Measurements from ENCODE around the gene SELE. TPM values are rescaled to one million over a fixed set of nuclear protein-coding genes. Genes with fewer than 3 reads are reported as not detected.
"Not testable (repeated sequence)": the region's sequence is repeated elsewhere in the genome, so short reads cannot be mapped to it uniquely, and the experiment has no call there.

SELE gene
- total RNA-seq, 2 donors from 2014 or later, result 1.1 TPM

DNA sequence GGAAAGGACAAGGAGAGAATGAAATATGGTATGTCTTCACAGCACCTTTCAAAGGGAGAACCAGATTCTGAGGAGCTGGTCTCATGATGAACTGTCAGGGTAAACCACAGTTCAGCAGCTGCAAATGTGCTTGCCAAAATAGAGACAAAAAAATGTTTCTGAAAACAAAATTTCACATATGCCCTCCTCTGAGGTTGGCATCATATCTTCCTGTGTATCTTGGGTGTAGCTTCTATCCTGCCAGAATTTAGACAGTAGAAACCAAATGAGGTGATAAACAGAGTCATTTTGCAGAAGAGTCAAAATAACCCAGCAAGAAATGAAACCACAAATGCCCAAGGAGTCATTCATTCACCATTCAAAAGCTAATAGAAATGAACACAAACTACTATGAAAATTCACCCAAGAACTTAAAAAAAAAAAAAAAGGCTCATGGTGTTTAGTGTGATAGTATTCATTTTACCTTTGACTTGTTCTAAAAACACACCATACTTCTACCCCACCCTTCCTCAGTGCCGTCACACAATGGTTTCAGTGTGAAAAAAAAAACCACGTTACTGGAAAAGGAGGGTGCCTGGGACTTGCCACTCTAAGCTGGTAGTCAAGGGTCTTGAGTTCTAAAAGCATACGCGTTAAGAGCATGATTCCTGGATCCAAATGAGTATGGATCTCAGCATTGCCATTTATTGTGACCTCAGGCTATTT is 41.0 kb downstream of the SELE start:
- intact Hi-C loops (cut with DNase I), result no loop called here
- DNase-seq (ENCODE audit: low spot score), result no peak

DNA sequence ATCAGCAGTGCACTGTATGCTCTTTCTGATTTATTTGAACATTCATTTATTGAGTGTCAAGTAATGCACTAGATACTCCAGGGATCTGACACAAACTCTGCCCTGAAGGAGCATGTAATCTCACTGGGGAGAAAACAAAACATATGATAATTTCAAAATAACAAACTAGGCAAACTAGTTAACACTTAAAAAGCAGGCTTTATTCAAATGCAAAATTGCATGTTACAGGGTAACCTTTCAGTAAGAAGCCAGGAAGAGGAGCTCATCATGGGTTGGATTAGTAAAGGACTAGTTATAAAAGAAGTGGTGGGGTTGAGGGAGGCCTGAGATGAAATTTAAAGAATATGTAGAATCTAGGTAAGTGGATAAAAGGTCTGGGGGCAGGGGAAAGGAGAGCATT is 43.4 kb downstream of the SELE start:
- intact Hi-C loops (cut with DNase I), result no loop called here

DNA sequence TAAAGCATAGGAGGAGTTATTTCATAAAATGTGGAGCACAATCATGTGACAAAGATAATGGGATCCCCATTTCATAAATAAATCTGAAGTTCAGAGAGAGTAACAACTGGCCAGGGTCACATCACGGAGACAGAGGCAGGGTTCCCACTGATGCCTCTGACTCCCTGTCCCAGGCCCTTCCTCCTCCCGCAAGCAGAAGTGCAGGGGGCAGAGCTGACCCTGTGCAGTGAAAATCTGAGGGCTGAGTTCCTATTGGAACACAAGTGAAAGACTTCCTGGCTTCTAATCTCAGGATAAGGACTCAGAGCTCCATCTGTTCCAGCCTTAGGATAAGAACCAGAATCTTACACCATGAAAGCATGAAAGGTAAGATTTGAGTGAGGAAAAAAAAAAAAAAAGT is 44.5 kb downstream of the SELE start:
- DNase-seq (ENCODE audit: low spot score), result no peak
- intact Hi-C loops (cut with DNase I), result no loop called here

More for the DNA sequence above, 43.4 kb downstream of the SELE start:
- DNase-seq (ENCODE audit: low spot score), result no peak

DNA sequence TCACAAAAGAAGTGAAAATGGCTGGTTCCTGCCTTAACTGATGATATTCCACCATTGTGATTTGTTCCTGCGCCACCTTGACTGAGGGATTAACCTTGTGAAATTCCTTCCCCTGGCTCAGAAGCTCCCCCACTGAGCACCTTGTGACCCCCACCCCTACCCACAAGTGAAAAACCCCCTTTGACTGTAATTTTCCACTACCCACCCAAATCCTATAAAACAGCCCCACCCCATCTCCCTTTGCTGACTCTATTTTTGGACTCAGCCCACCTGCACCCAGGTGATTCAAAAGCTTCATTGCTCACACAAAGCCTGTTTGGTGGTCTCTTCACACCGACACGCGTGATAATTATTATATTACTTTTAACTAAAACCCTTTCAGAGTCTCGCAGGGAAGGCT is 45.5 kb downstream of the SELE start:
- intact Hi-C loops (cut with DNase I); DNase-seq (ENCODE audit: low spot score): not testable (repeated sequence)

DNA sequence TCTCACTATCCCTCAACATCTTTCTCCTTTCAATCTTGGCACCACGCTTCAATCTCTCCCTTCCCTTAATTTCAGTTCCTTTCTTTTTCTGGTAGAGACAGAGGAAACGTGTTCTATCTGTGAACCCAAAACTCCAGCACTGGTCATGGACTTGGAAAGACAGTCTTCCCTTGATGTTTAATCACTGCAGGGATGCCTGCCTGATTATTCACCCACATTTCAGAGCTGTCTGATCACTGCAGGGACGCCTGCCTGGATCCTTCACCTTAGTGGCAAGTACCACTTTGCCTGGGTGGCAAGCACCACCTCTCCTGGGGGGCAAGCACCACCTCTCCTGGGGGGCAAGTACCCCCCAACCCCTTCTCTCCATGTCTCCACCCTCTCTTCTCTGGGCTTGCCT is 50.2 kb downstream of the SELE start:
- intact Hi-C loops (cut with DNase I), result no loop called here
- DNase-seq (ENCODE audit: low spot score), result no peak

DNA sequence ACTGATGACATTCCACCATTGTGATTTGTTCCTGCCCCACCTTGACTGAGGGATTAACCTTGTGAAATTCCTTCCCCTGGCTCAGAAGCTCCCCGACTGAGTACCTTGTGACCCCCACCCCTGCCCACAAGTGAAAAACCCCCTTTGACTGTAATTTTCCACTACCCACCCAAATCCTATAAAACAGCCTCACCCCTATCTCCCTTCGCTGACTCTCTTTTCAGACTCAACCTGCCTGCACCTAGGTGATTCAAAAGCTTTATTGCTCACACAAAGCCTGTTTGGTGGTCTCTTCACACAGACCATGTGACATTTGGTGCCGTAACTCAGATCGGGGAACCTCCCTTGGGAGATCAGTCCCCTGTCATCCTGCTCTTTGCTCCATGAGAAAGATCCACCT is 50.7 kb downstream of the SELE start:
- intact Hi-C loops (cut with DNase I); DNase-seq (ENCODE audit: low spot score): not testable (repeated sequence)

DNA sequence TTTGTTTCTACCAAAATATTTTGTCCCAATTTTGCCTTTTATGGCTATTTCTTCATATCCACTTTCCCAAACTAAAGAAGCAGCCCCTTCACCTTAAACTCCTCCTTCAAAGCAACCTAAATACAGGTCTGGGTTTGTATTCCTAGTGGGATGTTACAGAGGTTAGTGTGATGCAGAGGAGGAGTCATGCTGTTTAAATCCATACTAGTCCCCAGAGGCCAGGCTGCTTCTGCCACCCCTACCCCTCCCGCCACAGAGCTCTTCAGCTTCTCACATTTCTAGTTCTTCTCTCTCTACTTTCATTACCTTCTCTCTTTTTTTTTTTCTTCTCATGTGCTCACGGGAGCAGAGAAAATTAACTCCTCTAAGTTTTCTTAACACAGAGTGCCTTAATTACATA is 51.8 kb downstream of the SELE start:
- intact Hi-C loops (cut with DNase I), result no loop called here
- no peak for DNase-seq (ENCODE audit: low spot score)

DNA sequence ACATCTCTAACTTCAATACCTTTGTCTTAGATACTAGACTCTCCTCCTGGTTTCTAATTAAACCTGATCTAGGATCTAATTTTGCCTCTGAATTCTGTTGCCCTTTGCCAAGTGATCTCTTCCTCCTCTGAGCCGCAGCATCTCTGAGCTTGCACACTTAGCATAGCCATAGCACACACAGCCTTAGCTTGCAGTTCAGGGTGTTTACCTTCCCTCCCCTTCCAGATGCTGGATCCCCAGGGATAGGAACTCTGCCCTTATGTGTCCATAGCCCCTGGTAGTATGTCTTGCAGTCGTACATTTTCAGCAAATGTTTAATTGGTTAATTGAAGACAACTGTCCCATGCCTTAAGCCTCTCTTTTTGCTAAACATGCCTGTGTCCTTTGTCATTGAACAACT is 52.7 kb downstream of the SELE start:
- DNase-seq (ENCODE audit: low spot score), result no peak
- intact Hi-C loops (cut with DNase I), result no loop called here

DNA sequence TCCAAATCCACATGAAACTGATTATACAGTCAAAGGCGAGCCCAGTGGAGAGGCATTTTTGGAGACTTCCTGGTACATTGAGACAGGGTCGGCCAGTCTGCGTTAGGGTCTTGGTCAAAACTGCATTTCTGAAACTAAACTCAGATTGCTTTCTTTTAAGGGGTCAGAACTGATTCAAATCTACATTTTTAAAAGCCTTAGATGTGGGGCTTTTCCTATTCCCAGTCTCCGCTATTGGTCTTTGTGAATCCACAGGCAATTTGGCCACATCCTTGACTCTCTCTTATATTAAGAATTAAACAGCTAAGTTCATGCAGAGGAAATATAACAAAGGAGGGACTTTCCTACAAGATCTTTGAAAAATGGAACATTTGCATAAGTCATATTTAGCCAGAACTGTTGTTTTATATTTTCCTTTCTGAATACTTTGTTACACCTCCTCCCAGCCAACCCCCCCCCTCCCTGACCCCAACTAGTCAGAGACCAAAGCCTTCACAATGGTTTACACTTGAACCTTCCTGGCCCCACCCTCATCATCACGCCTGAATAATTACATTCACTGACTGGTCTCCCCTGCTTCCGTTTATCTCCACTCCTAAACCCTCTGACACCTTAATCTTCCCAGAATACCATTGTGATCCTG is 53.4 kb downstream of the SELE start:
- intact Hi-C loops (cut with DNase I), result no loop called here

DNA sequence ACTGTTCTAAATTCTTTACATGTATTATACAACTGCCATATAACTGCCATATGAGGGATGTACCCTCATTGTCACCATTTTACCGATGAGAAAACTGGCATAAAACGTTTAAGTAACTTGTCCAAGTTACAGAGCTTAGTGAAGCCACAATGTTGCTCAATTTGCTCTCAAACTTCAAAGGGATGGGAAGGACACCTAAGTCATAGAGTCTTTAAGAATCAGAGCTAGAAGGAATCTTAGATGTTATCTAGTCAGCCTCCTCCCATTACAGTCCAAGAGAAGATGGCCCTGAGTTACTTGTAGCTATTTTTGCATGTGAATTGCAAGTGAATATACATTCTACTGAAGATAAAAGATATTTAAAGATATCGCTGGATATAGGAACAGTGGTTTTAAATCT is 54.2 kb downstream of the SELE start:
- intact Hi-C loops (cut with DNase I), result no loop called here
- no peak for DNase-seq (ENCODE audit: low spot score)

More for the DNA sequence above, 53.4 kb downstream of the SELE start:
- no peak for DNase-seq (ENCODE audit: low spot score)

DNA sequence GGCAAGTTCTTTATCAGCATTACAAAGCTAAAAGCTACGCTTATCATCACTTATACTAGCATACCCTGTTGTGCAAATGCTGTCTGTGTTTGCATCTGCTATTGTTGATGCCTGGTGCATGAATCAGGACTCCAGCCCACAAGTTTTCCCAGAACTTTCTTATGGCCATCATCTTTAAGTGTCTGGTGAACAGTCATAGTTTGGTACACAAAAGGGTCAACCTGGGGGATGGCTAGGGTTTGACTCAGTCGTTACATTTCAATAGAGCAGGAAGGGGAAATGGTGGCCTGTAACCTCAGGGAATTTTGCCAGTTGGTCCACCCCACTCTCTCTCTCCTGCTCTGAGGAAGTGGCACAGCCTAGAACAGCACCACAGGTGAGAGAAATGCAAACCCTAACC is 57.9 kb downstream of the SELE start:
- intact Hi-C loops (cut with DNase I), result no loop called here
- no peak for DNase-seq (ENCODE audit: low spot score)

Other genes with a start within 250 kb of the SELE start
- 10 to 100 TPM; 22.1 to 40.6 TPM for gene SLC19A2, start 248.1 kb downstream of the SELE start, total RNA-seq
- gene F5, start 147.6 kb downstream of the SELE start, total RNA-seq, result 1 to 10 TPM in 1 of 2 donors, under 1 TPM in 1; 1.00 to 2.5 TPM
- gene SELP, start 104.0 kb downstream of the SELE start, total RNA-seq, result 10 to 100 TPM; 14.2 to 23.8 TPM
- 10 to 100 TPM in 1 of 2 donors, 1 to 10 TPM in 1; 5.5 to 11.6 TPM for gene SELL, start 22.5 kb downstream of the SELE start, total RNA-seq
- 1 to 10 TPM; 5.0 to 6.7 TPM for gene METTL18, start 60.8 kb upstream of the SELE start, total RNA-seq
- gene SCYL3, start 159.8 kb upstream of the SELE start, total RNA-seq, result 1 to 10 TPM; 8.0 to 8.4 TPM